ENCODE results near the gene RPS27A.
"Not testable (repeated sequence)": the region's sequence is repeated elsewhere in the genome, so short reads cannot be mapped to it uniquely, and the experiment has no call there.

Gene RPS27A

DNA sequence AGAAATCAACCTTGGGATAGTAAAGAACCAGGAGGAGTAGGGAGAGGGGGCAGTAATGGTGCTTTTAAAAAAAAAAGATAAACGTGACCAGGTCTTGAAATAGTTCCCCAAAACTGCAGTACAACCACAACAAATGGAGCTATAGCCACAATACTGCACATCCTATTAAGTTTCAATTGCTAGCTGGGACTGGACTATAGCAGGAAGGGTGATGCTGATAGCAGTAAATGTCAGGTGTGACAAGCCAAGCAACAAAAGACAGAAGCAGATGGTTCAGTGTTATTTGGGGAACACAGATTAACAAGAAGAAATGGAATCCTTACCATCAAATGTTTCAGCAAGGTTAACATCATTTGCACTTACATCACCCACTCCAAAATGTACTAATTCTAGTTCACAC is 10.1 kb downstream of the RPS27A start:
- TF ChIP-seq CTCF (conservative IDR thresholded peaks at IDR 0.05; ENCODE audit: low read depth, low read length): no peak

DNA sequence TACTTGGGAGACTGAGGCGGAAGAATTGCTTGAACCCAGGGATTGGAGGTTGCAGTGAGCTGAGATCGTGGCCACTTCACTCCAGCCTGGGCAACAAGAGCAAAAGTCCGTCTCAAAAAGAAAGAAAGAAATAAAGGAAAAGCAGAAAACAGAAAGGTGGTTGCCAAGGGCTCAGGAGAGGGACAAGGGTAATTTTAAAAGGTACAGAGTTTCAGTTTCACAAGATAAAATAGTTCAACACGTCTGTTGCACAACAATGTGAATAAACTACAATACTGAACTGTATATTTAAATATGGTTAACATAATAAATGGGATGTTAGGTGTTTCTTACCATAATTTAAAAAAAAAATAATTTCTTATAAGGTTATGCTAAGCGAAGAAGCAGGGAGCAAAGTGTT is 12.9 kb downstream of the RPS27A start:
- DNase-seq (ENCODE audit: low read depth): no peak
- H3K4me3 ChIP-seq (ENCODE audit: low read depth, low read length): no peak overlapping the region
- TF ChIP-seq CTCF (conservative IDR thresholded peaks at IDR 0.05; ENCODE audit: low read depth, low read length): no peak

More for the DNA sequence above, 10.1 kb downstream of the RPS27A start:
- DNase-seq (ENCODE audit: low read depth): no peak
- no peak overlapping the region for H3K4me3 ChIP-seq (ENCODE audit: low read depth, low read length)

DNA sequence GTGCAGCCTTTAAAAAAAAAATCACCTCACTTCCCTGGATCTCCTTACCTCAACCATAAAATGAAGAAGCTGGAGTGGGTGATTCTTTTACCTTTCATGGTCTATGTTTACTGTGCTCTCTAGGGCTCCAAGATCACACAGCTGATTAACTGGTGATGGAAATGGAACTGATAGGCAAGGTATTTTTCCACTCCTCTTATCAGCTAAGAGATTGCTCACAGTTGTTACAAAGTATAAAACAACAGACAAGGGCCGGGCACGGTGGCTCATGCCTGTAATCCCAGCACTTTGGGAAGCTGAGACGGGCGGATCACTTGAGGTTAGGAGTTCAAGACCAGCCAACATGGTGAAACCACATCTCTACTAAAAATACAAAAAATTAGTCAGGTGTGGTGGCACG is 14.5 kb downstream of the RPS27A start:
- TF ChIP-seq CTCF (conservative IDR thresholded peaks at IDR 0.05; ENCODE audit: low read depth, low read length): no peak
- no peak for DNase-seq (ENCODE audit: low read depth)
- H3K4me3 ChIP-seq (ENCODE audit: low read depth, low read length): no peak overlapping the region

DNA sequence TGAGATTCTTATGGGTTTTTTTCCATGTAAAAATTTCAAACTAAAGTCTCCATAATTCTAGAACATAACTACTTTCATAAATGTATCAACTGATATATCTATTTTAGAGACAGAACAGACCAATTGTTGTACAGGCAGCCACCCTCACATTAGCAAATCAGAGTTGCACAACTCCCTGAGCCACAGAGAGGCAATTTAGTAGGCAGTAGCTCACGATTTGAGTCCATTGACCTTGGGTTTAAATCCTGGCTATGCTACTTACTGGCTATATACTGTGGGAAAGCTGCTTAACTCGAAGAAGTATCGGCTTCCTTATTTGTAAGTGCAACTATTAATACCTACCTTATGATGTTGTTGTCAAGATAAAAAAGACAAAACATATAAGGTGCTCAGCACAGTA is 20.3 kb downstream of the RPS27A start:
- H3K4me3 ChIP-seq (ENCODE audit: low read depth, low read length): no peak overlapping the region
- no peak for TF ChIP-seq CTCF (conservative IDR thresholded peaks at IDR 0.05; ENCODE audit: low read depth, low read length)
- no peak for DNase-seq (ENCODE audit: low read depth)

DNA sequence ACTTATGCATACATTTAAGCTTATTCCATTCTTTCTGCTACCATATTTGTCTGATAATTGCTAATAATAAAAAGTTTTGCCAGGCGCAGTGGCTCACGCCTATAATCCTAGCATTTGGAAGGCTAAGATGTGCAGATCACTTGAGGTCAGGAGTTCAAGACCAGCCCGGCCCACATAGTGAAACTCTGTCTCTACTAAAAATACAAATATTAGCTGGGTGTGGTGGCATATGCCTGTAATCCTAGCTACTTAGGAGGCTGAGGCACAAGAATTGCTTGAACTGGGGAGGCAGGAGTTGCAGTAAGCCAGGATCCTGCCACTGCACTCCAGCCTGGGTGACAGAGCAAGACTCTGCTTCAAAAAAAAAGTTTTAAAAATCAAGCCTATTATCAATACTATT is 27.1 kb downstream of the RPS27A start:
- not testable (repeated sequence) for DNase-seq (ENCODE audit: low read depth); H3K4me3 ChIP-seq (ENCODE audit: low read depth, low read length)

DNA sequence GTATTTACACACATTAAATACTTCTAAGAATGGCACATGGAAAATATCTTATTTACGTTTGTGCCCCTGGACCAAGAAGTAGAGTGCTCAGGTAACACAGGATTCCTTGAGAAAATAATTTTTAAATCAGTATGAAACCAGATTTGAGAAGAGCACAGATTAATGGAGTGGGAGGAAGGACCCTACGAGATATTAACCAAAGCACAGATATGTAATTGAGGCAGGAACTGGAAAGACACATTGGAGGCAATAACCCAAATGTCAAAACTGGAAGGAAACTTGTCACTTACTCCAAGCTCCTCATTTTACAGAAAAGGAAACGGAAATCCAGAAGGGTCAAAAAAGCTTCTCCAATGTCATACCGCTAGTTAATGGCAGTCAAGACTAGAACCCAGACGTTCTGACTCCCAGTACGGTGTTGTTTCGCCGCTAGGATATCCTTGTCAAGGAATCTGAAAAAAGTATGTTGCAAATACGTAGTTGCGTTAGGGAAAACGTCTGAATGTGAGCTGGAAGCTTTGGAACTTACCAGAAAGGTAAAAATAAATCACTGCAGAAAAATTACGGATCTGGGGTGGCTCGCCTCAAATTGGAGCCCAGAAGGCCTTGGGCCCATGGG is 35.9 kb downstream of the RPS27A start:
- TF ChIP-seq CTCF (conservative IDR thresholded peaks at IDR 0.05; ENCODE audit: low read depth, low read length): no peak
- DNase-seq (ENCODE audit: low read depth): no peak
- peak overlapping the region; percentile 91 for H3K4me3 ChIP-seq (ENCODE audit: low read depth, low read length)

- H3K4me3 ChIP-seq (ENCODE audit: low read depth, low read length): peak within 1 kb of the TSS; percentile 91
- TF ChIP-seq CTCF (conservative IDR thresholded peaks at IDR 0.05; ENCODE audit: low read depth, low read length): peak; percentile 8
- peak; percentile 94 for DNase-seq (ENCODE audit: low read depth)
Measured at GRCh38 chr2:55268907-55269644, 36.6 kb downstream of the RPS27A start, which contains the start of gene MTIF2. Gene MTIF2 (minus strand): TSS chr2:55269231. CDS start chr2:55263858, 5,373 bp downstream.

Data from choroid plexus epithelial cell (primary cell).